ENCODE data around the gene CCL5.
"Not testable (repeated sequence)": the region's sequence is repeated elsewhere in the genome, so short reads cannot be mapped to it uniquely, and the experiment has no call there.

The CCL5 gene

GRCh38 chr17:35898283-35899070, 18.3 kb upstream of the CCL5 start:
- DNase-seq (ENCODE audit: low read depth in 2 of 2): no peak

GRCh38 chr17:35897772-35898171, 17.6 kb upstream of the CCL5 start:
- DNase-seq (ENCODE audit: low read depth in 2 of 2): not testable (repeated sequence)

GRCh38 chr17:35895636-35896587, 15.8 kb upstream of the CCL5 start:
- DNase-seq (ENCODE audit: low read depth in 2 of 2): no peak

- DNase-seq (ENCODE audit: low read depth in 2 of 2): no peak
These were observed 14.0 kb upstream of the CCL5 start for GRCh38 chr17:35894206-35894605.

- DNase-seq (ENCODE audit: low read depth in 2 of 2): no peak
These were observed 13.6 kb upstream of the CCL5 start for GRCh38 chr17:35893751-35894150.

- DNase-seq (ENCODE audit: low read depth in 2 of 2): no peak
These were observed 12.2 kb upstream of the CCL5 start for GRCh38 chr17:35892091-35893035.

GRCh38 chr17:35891269-35891668, 11.1 kb upstream of the CCL5 start:
- DNase-seq (ENCODE audit: low read depth in 2 of 2): no peak

GRCh38 chr17:35890774-35891155, 10.6 kb upstream of the CCL5 start:
- no peak for DNase-seq (ENCODE audit: low read depth in 2 of 2)

- peak; percentile 30 to 34 for DNase-seq (ENCODE audit: low read depth in 2 of 2)
These were observed 9.9 kb upstream of the CCL5 start for GRCh38 chr17:35889818-35890773.

GRCh38 chr17:35889241-35889640, 9.1 kb upstream of the CCL5 start:
- DNase-seq (ENCODE audit: low read depth in 2 of 2): no peak

- no peak for DNase-seq (ENCODE audit: low read depth in 2 of 2)
These were observed 1.8 kb downstream of the CCL5 start for GRCh38 chr17:35878361-35878760.

GRCh38 chr17:35877345-35878029, 2.7 kb downstream of the CCL5 start:
- DNase-seq (ENCODE audit: low read depth in 2 of 2): no peak

- no peak for DNase-seq (ENCODE audit: low read depth in 2 of 2)
These were observed 3.6 kb downstream of the CCL5 start for GRCh38 chr17:35876534-35876933.

- no peak for DNase-seq (ENCODE audit: low read depth in 2 of 2)
These were observed 4.4 kb downstream of the CCL5 start for GRCh38 chr17:35875800-35876139.

GRCh38 chr17:35875072-35875799, 4.9 kb downstream of the CCL5 start:
- DNase-seq (ENCODE audit: low read depth in 2 of 2): no peak

- no peak for DNase-seq (ENCODE audit: low read depth in 2 of 2)
These were observed 7.8 kb downstream of the CCL5 start for GRCh38 chr17:35872196-35872980.

- no peak for DNase-seq (ENCODE audit: low read depth in 2 of 2)
These were observed 9.0 kb downstream of the CCL5 start for GRCh38 chr17:35870906-35871819.

Measured in fibroblast of skin of left biceps (primary cell).